ENCODE measurements around the gene ASB10.

The ASB10 gene

GRCh38 chr7:151233804-151234203 is 46.8 kb upstream of the ASB10 start:
- Histone ChIP-seq H3K27me3 (ENCODE audit: insufficient read depth, low read length, poor library complexity) (no peaks in the 10 kb centered on the region), H3K27ac (ENCODE audit: low read length) (peak overlapping the region; percentile 77), H2AFZ (ENCODE audit: low read depth, low read length) (no peak overlapping the region), H4K20me1 (ENCODE audit: insufficient read depth, low read length) (peaks cover 46% of the 10 kb centered on the region), H3K9ac (ENCODE audit: low read depth, low read length) (peak overlapping the region; percentile 75), H3K36me3 (ENCODE audit: insufficient read depth, low read length) (peaks cover 49% of the 10 kb centered on the region), H3K79me2 (ENCODE audit: insufficient read depth, low read length) (peaks cover 47% of the 10 kb centered on the region), H3K4me2 (ENCODE audit: insufficient read depth, low read length) (peak overlapping the region; percentile 76), H3K4me3 (ENCODE audit: low read depth in 1 of 2, low read length in 2 of 2) (peak overlapping the region; percentile 90 to 92; a peak in 3 of 4 replicates), H3K4me1 (ENCODE audit: insufficient read depth, low read length) (peaks cover 34% of the 10 kb centered on the region), H3K9me3 (ENCODE audit: insufficient read depth, low read length, severe bottlenecking) (no peaks in the 10 kb centered on the region)
- TF ChIP-seq CTCF (IDR thresholded peaks at IDR 0.05; ENCODE audit: borderline replicate concordance, extremely low read depth, low read length, poor library complexity, severe bottlenecking) (no peak), EZH2 (IDR thresholded peaks at IDR 0.05; ENCODE audit: borderline replicate concordance, low read depth, low read length, severe bottlenecking) (no peak)
- no peak for ATAC-seq (ENCODE audit: insufficient read depth, low read depth)
- DNase-seq: no peak

- peak overlapping the region; percentile 89; the same call in 1 of the 2 replicates for H2AFZ ChIP-seq (ENCODE audit: low read depth, low read length)
- H3K79me2 ChIP-seq (ENCODE audit: insufficient read depth, low read length): peaks cover 47% of the 10 kb centered on the region
- peak; percentile 72 for ATAC-seq (ENCODE audit: insufficient read depth, low read depth)
- DNase-seq: peak; percentile 76
- H3K27ac ChIP-seq (ENCODE audit: low read length): peak overlapping the region; percentile 77
- H3K9ac ChIP-seq (ENCODE audit: low read depth, low read length): peak overlapping the region; percentile 75
- peaks cover 38% of the 10 kb centered on the region for H3K4me1 ChIP-seq (ENCODE audit: insufficient read depth, low read length)
- H3K4me3 ChIP-seq (ENCODE audit: low read depth in 1 of 2, low read length in 2 of 2): peak overlapping the region; percentile 90 to 92
- no peaks in the 10 kb centered on the region for H3K9me3 ChIP-seq (ENCODE audit: insufficient read depth, low read length, severe bottlenecking)
- no peak for TF ChIP-seq EZH2 (IDR thresholded peaks at IDR 0.05; ENCODE audit: borderline replicate concordance, low read depth, low read length, severe bottlenecking)
- peak; percentile 3 for TF ChIP-seq CTCF (IDR thresholded peaks at IDR 0.05; ENCODE audit: borderline replicate concordance, extremely low read depth, low read length, poor library complexity, severe bottlenecking)
- H3K4me2 ChIP-seq (ENCODE audit: insufficient read depth, low read length): peak overlapping the region; percentile 76
- H3K27me3 ChIP-seq (ENCODE audit: insufficient read depth, low read length, poor library complexity): no peaks in the 10 kb centered on the region
- H3K36me3 ChIP-seq (ENCODE audit: insufficient read depth, low read length): peaks cover 45% of the 10 kb centered on the region
- H4K20me1 ChIP-seq (ENCODE audit: insufficient read depth, low read length): peaks cover 43% of the 10 kb centered on the region
Observed at GRCh38 chr7:151232917-151233701, 46.1 kb upstream of the ASB10 start.

- Histone ChIP-seq H3K4me3 (ENCODE audit: low read depth in 1 of 2, low read length in 2 of 2) (peak within 1 kb of the TSS; percentile 90 to 92), H3K9me3 (ENCODE audit: insufficient read depth, low read length, severe bottlenecking) (no peaks in the 10 kb centered on the region), H3K36me3 (ENCODE audit: insufficient read depth, low read length) (peaks cover 37% of the 10 kb centered on the region), H3K27me3 (ENCODE audit: insufficient read depth, low read length, poor library complexity) (no peaks in the 10 kb centered on the region), H3K27ac (ENCODE audit: low read length) (peak within 1 kb of the TSS; percentile 77), H3K4me2 (ENCODE audit: insufficient read depth, low read length) (peak within 1 kb of the TSS; percentile 76), H3K4me1 (ENCODE audit: insufficient read depth, low read length) (peaks cover 43% of the 10 kb centered on the region), H3K9ac (ENCODE audit: low read depth, low read length) (peak within 1 kb of the TSS; percentile 75), H3K79me2 (ENCODE audit: insufficient read depth, low read length) (peaks cover 50% of the 10 kb centered on the region), H2AFZ (ENCODE audit: low read depth, low read length) (peak within 1 kb of the TSS; percentile 89), H4K20me1 (ENCODE audit: insufficient read depth, low read length) (peaks cover 37% of the 10 kb centered on the region)
- TF ChIP-seq EZH2 (IDR thresholded peaks at IDR 0.05; ENCODE audit: borderline replicate concordance, low read depth, low read length, severe bottlenecking): no peak
- TF ChIP-seq CTCF (IDR thresholded peaks at IDR 0.05; ENCODE audit: borderline replicate concordance, extremely low read depth, low read length, poor library complexity, severe bottlenecking): no peak
- ATAC-seq (ENCODE audit: insufficient read depth, low read depth) (peak; percentile 89), DNase-seq (peak; percentile 93)
Observed at GRCh38 chr7:151232091-151232916, 45.3 kb upstream of the ASB10 start, which contains the start of gene CHPF2. Gene CHPF2 (plus strand): TSS chr7:151232483. CDS start chr7:151234012, 1,529 bp downstream.

All from DND-41 (cell line).